WTC11 (cell line): ENCODE measurements around the gene PLPP4. TPM values are rescaled to one million over a fixed set of nuclear protein-coding genes. Genes with fewer than 3 reads are reported as not detected.

Experiments
- ATAC-seq: fragments of 200-7000 bp; cut with Tn5 transposase; 2 replicates; pipeline ENCODE4 v1.10.0; 2021; ENCODE audit warnings: mild to moderate bottlenecking, moderate library complexity
- CTCF ChIA-PET: fragments of 300-600 bp; sonication (Branson Sonifier 250); formaldehyde crosslinking; loops from one replicate; lab custom pipeline; 2021; ENCODE audit warnings: antibody characterized with exemption; lab: Charles Lee
- POLR2A ChIA-PET: fragments of 350-600 bp; sonication (Branson Sonifier 250); formaldehyde crosslinking; loops from one replicate; lab custom pipeline; 2021; ENCODE audit warnings: antibody characterized with exemption; lab: Charles Lee
- DNase-seq: peaks from one replicate; pipeline ENCODE4 v3.0.0; 2021; ENCODE audit warnings: low spot score
- H3K27ac Mint-ChIP-seq: 2 replicates; pipeline ENCODE4 v1.8.0; 2021; ENCODE audit warnings: mixed read lengths
- H3K27me3 Mint-ChIP-seq: 2 replicates; pipeline ENCODE4 v1.8.0; 2021; ENCODE audit warnings: low read depth, mild to moderate bottlenecking, moderate library complexity, mixed read lengths
- H3K36me3 Mint-ChIP-seq: 2 replicates; pipeline ENCODE4 v1.8.0; 2021; ENCODE audit warnings: mixed read lengths
- H3K4me1 Mint-ChIP-seq: 2 replicates; pipeline ENCODE4 v1.8.0; 2022; ENCODE audit warnings: mixed read lengths
- H3K4me3 Mint-ChIP-seq: 2 replicates; pipeline ENCODE4 v1.8.0; 2021; ENCODE audit warnings: mild to moderate bottlenecking, moderate library complexity, mixed read lengths
- H3K9me3 Mint-ChIP-seq: 2 replicates; pipeline ENCODE4 v1.8.0; 2021; ENCODE audit warnings: mixed read lengths
- AFF4 ChIP-seq: sonication (generic); formaldehyde crosslinking; IDR thresholded peaks from 2 replicates; pipeline ENCODE4 v1.8.1; 2023; ENCODE audit warnings: mild to moderate bottlenecking, missing genetic modification reagents, borderline replicate concordance
- AR ChIP-seq: fragments of 250-450 bp; sonication (Bioruptor Pico); IDR thresholded peaks from 2 replicates; pipeline ENCODE4 v1.9.0; 2021; ENCODE audit warnings: mild to moderate bottlenecking
- CREM ChIP-seq: sonication (generic); formaldehyde crosslinking; IDR thresholded peaks from 2 replicates; pipeline ENCODE4 v1.8.1; 2022; ENCODE audit warnings: mild to moderate bottlenecking, missing genetic modification reagents, moderate library complexity
- E2F1 ChIP-seq: sonication (generic); formaldehyde crosslinking; IDR thresholded peaks from 2 replicates; pipeline ENCODE4 v1.8.0; 2022; ENCODE audit warnings: mild to moderate bottlenecking, missing genetic modification reagents
- GTF2I ChIP-seq: fragments of 250-450 bp; sonication (Bioruptor Pico); conservative IDR thresholded peaks from 2 replicates; pipeline ENCODE4 v1.4.0; 2021; ENCODE audit warnings: mild to moderate bottlenecking
- HMGA2 ChIP-seq: fragments of 250-450 bp; sonication (Bioruptor Pico); IDR thresholded peaks from 2 replicates; pipeline ENCODE4 v1.4.0; 2021; ENCODE audit warnings: mild to moderate bottlenecking, moderate library complexity
- MAX ChIP-seq: sonication (generic); formaldehyde crosslinking; IDR thresholded peaks from 2 replicates; pipeline ENCODE4 v1.8.0; 2022; ENCODE audit warnings: mild to moderate bottlenecking, missing genetic modification reagents
- MLX ChIP-seq: sonication (generic); formaldehyde crosslinking; IDR thresholded peaks from 2 replicates; pipeline ENCODE4 v1.8.1; 2023; ENCODE audit warnings: mild to moderate bottlenecking, missing genetic modification reagents, moderate library complexity
- NR1H2 ChIP-seq: sonication (generic); formaldehyde crosslinking; IDR thresholded peaks from 2 replicates; pipeline ENCODE4 v1.9.0; 2021; ENCODE audit warnings: mild to moderate bottlenecking, moderate library complexity, missing genetic modification reagents
- OVOL2 ChIP-seq: fragments of 250-450 bp; sonication (Bioruptor Pico); IDR thresholded peaks from 2 replicates; pipeline ENCODE4 v1.9.0; 2021; ENCODE audit warnings: mild to moderate bottlenecking, borderline replicate concordance
- SOX15 ChIP-seq: fragments of 250-450 bp; sonication (Bioruptor Pico); IDR thresholded peaks from 2 replicates; pipeline ENCODE4 v1.9.0; 2021; ENCODE audit warnings: mild to moderate bottlenecking
- TEAD1 ChIP-seq: sonication (generic); formaldehyde crosslinking; IDR thresholded peaks from 2 replicates; pipeline ENCODE4 v1.8.0; 2022; ENCODE audit warnings: mild to moderate bottlenecking, missing genetic modification reagents
- USF1 ChIP-seq: sonication (generic); formaldehyde crosslinking; IDR thresholded peaks from 2 replicates; pipeline ENCODE4 v1.8.0; 2022; ENCODE audit warnings: mild to moderate bottlenecking, missing genetic modification reagents
- USF2 ChIP-seq: sonication (generic); formaldehyde crosslinking; IDR thresholded peaks from 2 replicates; pipeline ENCODE4 v1.8.1; 2023; ENCODE audit warnings: mild to moderate bottlenecking, missing genetic modification reagents, moderate library complexity
- ZNF232 ChIP-seq: sonication (generic); formaldehyde crosslinking; IDR thresholded peaks from 2 replicates; pipeline ENCODE4 v1.8.0; 2022; ENCODE audit warnings: mild to moderate bottlenecking, missing genetic modification reagents
- ZNF263 ChIP-seq: sonication (generic); formaldehyde crosslinking; IDR thresholded peaks from 2 replicates; pipeline ENCODE4 v1.8.1; 2022; ENCODE audit warnings: low read depth, mild to moderate bottlenecking, moderate library complexity, missing genetic modification reagents
- ZNF317 ChIP-seq: sonication (generic); formaldehyde crosslinking; IDR thresholded peaks from 2 replicates; pipeline ENCODE4 v1.8.1; 2023; ENCODE audit warnings: low read depth, mild to moderate bottlenecking, moderate library complexity, missing genetic modification reagents, borderline replicate concordance
- ZNF512 ChIP-seq: sonication (generic); formaldehyde crosslinking; IDR thresholded peaks from 2 replicates; pipeline ENCODE4 v1.8.1; 2022; ENCODE audit warnings: missing genetic modification reagents, borderline replicate concordance
- total RNA-seq: library from RNA; stranded (reverse); gene quantifications from 3 replicates; pipeline ENCODE4 v1.2.3, GENCODE V29; 2021

The PLPP4 gene
- total RNA-seq, 1 experiment from 2014 or later: 0.15 TPM

GRCh38 chr10:120541984-120542383, 85.0 kb downstream of the PLPP4 start:
- Mint-ChIP-seq H3K27me3 (peaks cover 3% of the 10 kb centered on the region; the same call in 1 of the 2 replicates), H3K36me3 (no peaks in the 10 kb centered on the region), H3K27ac (no peak overlapping the region), H3K4me3 (no peak overlapping the region), H3K4me1 (peaks cover 5% of the 10 kb centered on the region), H3K9me3 (no peaks in the 10 kb centered on the region)
- DNase-seq (no peak), ATAC-seq (no peak)
- TF ChIP-seq OVOL2 (CRISPR knock-in tag): no peak
- TF ChIP-seq ZNF232: no peak
- TF ChIP-seq MLX (CRISPR knock-in tag): no peak
- no peak for TF ChIP-seq GTF2I
- TF ChIP-seq MAX (CRISPR knock-in tag): no peak
- no peak for TF ChIP-seq ZNF317
- TF ChIP-seq NR1H2 (CRISPR knock-in tag): no peak
- TF ChIP-seq TEAD1 (CRISPR knock-in tag): no peak
- no peak for TF ChIP-seq HMGA2 (CRISPR knock-in tag)
- TF ChIP-seq USF2 (CRISPR knock-in tag): no peak
- no peak for TF ChIP-seq AR (CRISPR knock-in tag)
- no peak for TF ChIP-seq ZNF263 (CRISPR knock-in tag)
- no peak for TF ChIP-seq CREM (CRISPR knock-in tag)
- no peak for TF ChIP-seq AFF4
- TF ChIP-seq E2F1 (CRISPR knock-in tag): no peak
- TF ChIP-seq SOX15 (CRISPR knock-in tag): no peak
- no peak for TF ChIP-seq ZNF512 (CRISPR knock-in tag)
- TF ChIP-seq USF1 (CRISPR knock-in tag): no peak
- CTCF ChIA-PET: no interaction called here
- POLR2A ChIA-PET: no interaction called here
